Breast epithelium (tissue), 3 donors: ENCODE results near the gene KIF12.

Experiments used
- POLR2A ChIP-seq: fragments of 450-650 bp; IDR thresholded peaks from one replicate; pipeline ENCODE4 v1.6.1; 2016; ENCODE audit warnings: antibody characterized with exemption, mild to moderate bottlenecking, moderate library complexity
- TF ChIP-seq, protein P1 (sequence below), 3 donors: fragments of 450-650 bp; IDR thresholded peaks; one replicate each; pipeline ENCODE4 v1.5.1; 2016 to 2017; ENCODE audit warnings: antibody characterized with exemption in 3 of 3, mild to moderate bottlenecking in 3 of 3, moderate library complexity in 3 of 3

DNA sequence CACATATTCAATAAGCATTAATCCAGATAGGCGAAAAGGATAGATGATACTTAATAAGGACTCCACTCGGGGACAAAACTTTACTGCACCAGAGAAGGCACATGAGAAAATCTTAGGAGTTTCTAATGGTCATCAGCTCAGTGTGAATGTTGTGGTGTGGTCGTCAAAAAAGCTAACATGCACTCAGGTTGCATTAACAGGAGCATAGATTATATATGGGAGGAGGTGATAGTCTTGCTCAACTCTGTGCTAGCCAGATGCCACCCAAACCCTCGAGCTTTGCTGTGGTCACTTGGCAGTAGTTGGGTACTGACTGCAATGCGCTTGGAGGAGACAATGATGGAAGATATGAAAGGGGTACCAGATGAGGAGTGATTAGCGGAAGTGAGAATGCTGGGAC, 47.6 kb upstream of the KIF12 start:
- TF ChIP-seq, protein P1, sequence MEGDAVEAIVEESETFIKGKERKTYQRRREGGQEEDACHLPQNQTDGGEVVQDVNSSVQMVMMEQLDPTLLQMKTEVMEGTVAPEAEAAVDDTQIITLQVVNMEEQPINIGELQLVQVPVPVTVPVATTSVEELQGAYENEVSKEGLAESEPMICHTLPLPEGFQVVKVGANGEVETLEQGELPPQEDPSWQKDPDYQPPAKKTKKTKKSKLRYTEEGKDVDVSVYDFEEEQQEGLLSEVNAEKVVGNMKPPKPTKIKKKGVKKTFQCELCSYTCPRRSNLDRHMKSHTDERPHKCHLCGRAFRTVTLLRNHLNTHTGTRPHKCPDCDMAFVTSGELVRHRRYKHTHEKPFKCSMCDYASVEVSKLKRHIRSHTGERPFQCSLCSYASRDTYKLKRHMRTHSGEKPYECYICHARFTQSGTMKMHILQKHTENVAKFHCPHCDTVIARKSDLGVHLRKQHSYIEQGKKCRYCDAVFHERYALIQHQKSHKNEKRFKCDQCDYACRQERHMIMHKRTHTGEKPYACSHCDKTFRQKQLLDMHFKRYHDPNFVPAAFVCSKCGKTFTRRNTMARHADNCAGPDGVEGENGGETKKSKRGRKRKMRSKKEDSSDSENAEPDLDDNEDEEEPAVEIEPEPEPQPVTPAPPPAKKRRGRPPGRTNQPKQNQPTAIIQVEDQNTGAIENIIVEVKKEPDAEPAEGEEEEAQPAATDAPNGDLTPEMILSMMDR (IDR thresholded peaks at IDR 0.05), result no peak
- TF ChIP-seq POLR2A, result no peak
